Measurements from ENCODE around the gene FRA10AC1. TPM values are rescaled to one million over a fixed set of nuclear protein-coding genes. Genes with fewer than 3 reads are reported as not detected.

The FRA10AC1 gene
- total RNA-seq, 1 donor from 2014 or later, result 21.9 TPM

GRCh38 chr10:93712593-93712992, 10.2 kb upstream of the FRA10AC1 start:
- H3K27ac Mint-ChIP-seq, result no peak overlapping the region
- H3K36me3 Mint-ChIP-seq (ENCODE audit: insufficient read depth), result no peaks in the 10 kb centered on the region
- TF ChIP-seq CTCF (IDR thresholded peaks at IDR 0.05; ENCODE audit: unreplicated experiment), result no peak
- peaks cover 5% of the 10 kb centered on the region for H3K27me3 Mint-ChIP-seq
- H3K9me3 Mint-ChIP-seq (ENCODE audit: low read depth), result no peaks in the 10 kb centered on the region
- H3K4me1 Mint-ChIP-seq (ENCODE audit: low read depth), result no peaks in the 10 kb centered on the region
- H3K4me3 Mint-ChIP-seq (ENCODE audit: low read depth), result no peak overlapping the region
- DNase-seq (ENCODE audit: low spot score, unreplicated experiment), result no peak

GRCh38 chr10:93711891-93712290, 9.5 kb upstream of the FRA10AC1 start:
- H3K9me3 Mint-ChIP-seq (ENCODE audit: low read depth), result no peaks in the 10 kb centered on the region
- DNase-seq (ENCODE audit: low spot score, unreplicated experiment), result no peak
- H3K4me3 Mint-ChIP-seq (ENCODE audit: low read depth), result no peak overlapping the region
- H3K4me1 Mint-ChIP-seq (ENCODE audit: low read depth), result no peaks in the 10 kb centered on the region
- no peak for TF ChIP-seq CTCF (IDR thresholded peaks at IDR 0.05; ENCODE audit: unreplicated experiment)
- H3K36me3 Mint-ChIP-seq (ENCODE audit: insufficient read depth), result no peaks in the 10 kb centered on the region
- H3K27ac Mint-ChIP-seq, result no peak overlapping the region
- H3K27me3 Mint-ChIP-seq, result peaks cover 3% of the 10 kb centered on the region

- no peak for DNase-seq (ENCODE audit: low spot score, unreplicated experiment)
- no peak for TF ChIP-seq CTCF (IDR thresholded peaks at IDR 0.05; ENCODE audit: unreplicated experiment)
- no peaks in the 10 kb centered on the region for H3K36me3 Mint-ChIP-seq (ENCODE audit: insufficient read depth)
- H3K27me3 Mint-ChIP-seq, result peaks cover 3% of the 10 kb centered on the region
- H3K27ac Mint-ChIP-seq, result no peak overlapping the region
- H3K9me3 Mint-ChIP-seq (ENCODE audit: low read depth), result no peaks in the 10 kb centered on the region
- H3K4me3 Mint-ChIP-seq (ENCODE audit: low read depth), result no peak overlapping the region
- H3K4me1 Mint-ChIP-seq (ENCODE audit: low read depth), result no peaks in the 10 kb centered on the region
Measured at GRCh38 chr10:93710333-93710909, 8.0 kb upstream of the FRA10AC1 start.

- no peak for TF ChIP-seq CTCF (IDR thresholded peaks at IDR 0.05; ENCODE audit: unreplicated experiment)
- Mint-ChIP-seq H3K4me1 (ENCODE audit: low read depth) (peaks cover 2% of the 10 kb centered on the region), H3K36me3 (ENCODE audit: insufficient read depth) (no peaks in the 10 kb centered on the region), H3K4me3 (ENCODE audit: low read depth) (no peak overlapping the region), H3K27ac (no peak overlapping the region), H3K27me3 (peaks cover 3% of the 10 kb centered on the region), H3K9me3 (ENCODE audit: low read depth) (no peaks in the 10 kb centered on the region)
- no peak for DNase-seq (ENCODE audit: low spot score, unreplicated experiment)
Measured at GRCh38 chr10:93707623-93708022, 5.2 kb upstream of the FRA10AC1 start.

- Mint-ChIP-seq H3K9me3 (ENCODE audit: low read depth) (no peaks in the 10 kb centered on the region), H3K27ac (no peak overlapping the region), H3K27me3 (peaks cover 3% of the 10 kb centered on the region), H3K36me3 (ENCODE audit: insufficient read depth) (no peaks in the 10 kb centered on the region), H3K4me1 (ENCODE audit: low read depth) (peaks cover 2% of the 10 kb centered on the region), H3K4me3 (ENCODE audit: low read depth) (no peak overlapping the region)
- DNase-seq (ENCODE audit: low spot score, unreplicated experiment), result no peak
- no peak for TF ChIP-seq CTCF (IDR thresholded peaks at IDR 0.05; ENCODE audit: unreplicated experiment)
Measured at GRCh38 chr10:93704451-93704850, 2.1 kb upstream of the FRA10AC1 start.
